ENCODE data around the gene DLST. TPM values are rescaled to one million over a fixed set of nuclear protein-coding genes. Genes with fewer than 3 reads are reported as not detected.

The DLST gene
- total RNA-seq, 1 experiment from 2014 or later = 145 TPM

- ChIA-PET POLR2A (ENCODE audit: low non-redundant PET) (no interaction called here), CTCF (interaction anchor here (0.9 kb wide), 1 partner anchor 8 kb away, joined by 3 read pairs; no protein-coding TSS in a partner anchor)
- BruUV-seq (replicated peaks) = no TSS peak
- Histone ChIP-seq H3K36me3 (ENCODE audit: insufficient read depth, low read length, poor library complexity, severe bottlenecking) (no peaks in the 10 kb centered on the region), H3K9me3 (ENCODE audit: low read depth, low read length, poor library complexity, severe bottlenecking) (no peaks in the 10 kb centered on the region), H3K27me3 (replicated peaks; ENCODE audit: insufficient read depth, low read depth, low read length, poor library complexity) (no peaks in the 10 kb centered on the region), H3K4me3 (ENCODE audit: low read depth, low read length, poor library complexity, severe bottlenecking) (no peak overlapping the region), H3K4me1 (ENCODE audit: insufficient read depth, low read length, poor library complexity, severe bottlenecking) (no peaks in the 10 kb centered on the region), H3K27ac (ENCODE audit: low read depth, low read length, poor library complexity, severe bottlenecking) (no peak overlapping the region)
- intact Hi-C loops (cut with micrococcal nuclease; ENCODE audit: unreplicated experiment) = no loop called here
- no peak for DNase-seq (ENCODE audit: low spot score)
- TF ChIP-seq EZH2 (IDR thresholded peaks at IDR 0.05; ENCODE audit: borderline replicate concordance, low read depth, low read length, poor library complexity, severe bottlenecking) (no peak), CTCF (conservative IDR thresholded peaks at IDR 0.05; ENCODE audit: low read depth, low read length) (no peak)
These were observed 28.7 kb upstream of the DLST start for GRCh38 chr14:74852922-74853530.

GRCh38 chr14:74853581-74853980 lies 28.1 kb upstream of the DLST start:
- no TSS peak for BruUV-seq (replicated peaks)
- Histone ChIP-seq H3K27ac (ENCODE audit: low read depth, low read length, poor library complexity, severe bottlenecking) (no peak overlapping the region), H3K9me3 (ENCODE audit: low read depth, low read length, poor library complexity, severe bottlenecking) (no peaks in the 10 kb centered on the region), H3K4me3 (ENCODE audit: low read depth, low read length, poor library complexity, severe bottlenecking) (no peak overlapping the region), H3K4me1 (ENCODE audit: insufficient read depth, low read length, poor library complexity, severe bottlenecking) (no peaks in the 10 kb centered on the region), H3K27me3 (replicated peaks; ENCODE audit: insufficient read depth, low read depth, low read length, poor library complexity) (no peaks in the 10 kb centered on the region), H3K36me3 (ENCODE audit: insufficient read depth, low read length, poor library complexity, severe bottlenecking) (no peaks in the 10 kb centered on the region)
- DNase-seq (ENCODE audit: low spot score) = no peak
- ChIA-PET CTCF (no interaction called here), POLR2A (ENCODE audit: low non-redundant PET) (no interaction called here)
- TF ChIP-seq EZH2 (IDR thresholded peaks at IDR 0.05; ENCODE audit: borderline replicate concordance, low read depth, low read length, poor library complexity, severe bottlenecking) (no peak), CTCF (conservative IDR thresholded peaks at IDR 0.05; ENCODE audit: low read depth, low read length) (no peak)
- intact Hi-C loops (cut with micrococcal nuclease; ENCODE audit: unreplicated experiment) = no loop called here

DNA sequence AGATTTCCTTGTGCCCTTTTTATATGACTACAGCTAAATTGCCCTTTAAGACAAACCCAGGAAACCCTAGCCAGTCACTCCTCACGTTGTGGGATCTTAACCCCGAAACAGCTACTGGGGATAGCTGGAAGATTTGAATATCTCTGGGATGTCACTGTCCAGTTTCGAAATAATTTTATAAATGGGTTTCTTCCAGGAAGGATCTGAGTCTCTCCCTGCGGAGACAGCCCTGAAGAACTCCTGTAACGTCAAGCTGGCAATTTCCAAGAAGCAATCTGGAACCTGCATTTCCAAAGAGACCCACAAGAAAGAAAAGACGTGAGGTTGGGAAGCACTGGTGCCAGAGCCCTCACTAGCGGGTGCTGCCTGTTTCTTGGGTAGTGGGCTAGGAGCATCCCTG lies 26.7 kb upstream of the DLST start:
- Histone ChIP-seq H3K27me3 (replicated peaks; ENCODE audit: insufficient read depth, low read depth, low read length, poor library complexity) (no peaks in the 10 kb centered on the region), H3K4me3 (ENCODE audit: low read depth, low read length, poor library complexity, severe bottlenecking) (no peak overlapping the region), H3K4me1 (ENCODE audit: insufficient read depth, low read length, poor library complexity, severe bottlenecking) (no peaks in the 10 kb centered on the region), H3K36me3 (ENCODE audit: insufficient read depth, low read length, poor library complexity, severe bottlenecking) (no peaks in the 10 kb centered on the region), H3K27ac (ENCODE audit: low read depth, low read length, poor library complexity, severe bottlenecking) (no peak overlapping the region), H3K9me3 (ENCODE audit: low read depth, low read length, poor library complexity, severe bottlenecking) (no peaks in the 10 kb centered on the region)
- intact Hi-C loops (cut with micrococcal nuclease; ENCODE audit: unreplicated experiment) = no loop called here
- BruUV-seq (replicated peaks) = no TSS peak
- CTCF ChIA-PET = interaction anchor here (1.4 kb wide), 1 partner anchor 246 kb away, joined by 4 read pairs; no protein-coding TSS in a partner anchor
- POLR2A ChIA-PET (ENCODE audit: low non-redundant PET) = no interaction called here
- no peak for TF ChIP-seq EZH2 (IDR thresholded peaks at IDR 0.05; ENCODE audit: borderline replicate concordance, low read depth, low read length, poor library complexity, severe bottlenecking)
- TF ChIP-seq CTCF (conservative IDR thresholded peaks at IDR 0.05; ENCODE audit: low read depth, low read length) = no peak
- no peak for DNase-seq (ENCODE audit: low spot score)

Measured in A673 (cell line).